GM12891 (cell line): ENCODE results near the gene SGSM1.

Experiments
- POLR2A ChIP-seq: IDR thresholded peaks from 2 replicates; pipeline ENCODE4 v1.6.1; 2011; ENCODE audit warnings: low read depth, low read length, control low read depth
- POLR2AphosphoS5 ChIP-seq: IDR thresholded peaks from 2 replicates; pipeline ENCODE4 v1.6.1; 2011; ENCODE audit warnings: low read depth, low read length, control low read depth

- TF ChIP-seq POLR2A (no peak), POLR2AphosphoS5 (no peak)
Measured at GRCh38 chr22:24964441-24964840, 158.4 kb downstream of the SGSM1 start.
